ENCODE data around the gene NGDN. TPM values are rescaled to one million over a fixed set of nuclear protein-coding genes. Genes with fewer than 3 reads are reported as not detected.

NGDN gene
- total and polyA plus RNA-seq, 4 donors = 30.8 to 41.7 (median 35.5) TPM

DNA sequence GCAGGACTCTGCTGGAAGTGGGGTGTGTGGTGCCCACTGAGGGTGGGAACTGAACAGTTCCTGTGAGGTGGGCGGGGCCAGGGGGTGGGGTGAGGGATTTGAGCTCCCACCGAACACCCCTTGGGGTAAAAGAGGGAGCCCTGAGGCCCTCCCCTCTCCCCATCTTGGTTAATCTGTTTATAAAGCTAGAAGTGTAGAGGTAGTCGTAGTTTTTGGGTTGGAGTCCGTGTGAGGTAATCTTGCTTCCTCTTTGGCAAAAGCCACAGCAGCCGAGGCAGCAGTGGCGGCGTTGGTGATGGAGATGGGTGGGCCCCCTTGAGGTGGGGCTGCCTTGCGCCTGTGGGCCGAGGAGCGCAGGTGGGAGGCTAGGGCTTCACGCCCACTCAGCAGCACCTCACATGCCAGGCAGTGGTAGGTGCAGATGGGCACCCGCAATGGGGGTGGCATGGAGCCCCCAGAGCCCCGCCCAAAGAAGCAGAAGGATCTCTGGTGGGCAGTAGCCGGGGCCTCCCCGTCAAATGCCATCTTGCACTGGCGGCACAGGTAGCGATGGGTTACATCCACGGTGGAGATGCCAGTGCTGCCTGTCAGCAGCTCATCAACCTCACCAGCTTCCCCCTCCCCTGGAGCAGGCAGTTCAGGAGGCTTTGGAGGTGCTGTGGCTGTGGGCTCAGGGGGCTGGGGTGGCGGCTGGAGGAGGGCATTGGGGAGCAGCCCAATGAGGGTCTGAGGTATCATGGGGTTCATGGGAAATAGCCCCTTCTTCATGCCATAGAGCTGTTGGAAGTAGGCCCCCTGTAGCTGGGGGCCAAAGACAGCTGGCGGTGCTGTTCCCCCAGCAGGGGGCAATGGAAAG, 52.5 kb downstream of the NGDN start:
- DNase-seq (no peak), ATAC-seq (ENCODE audit: low FRiP score) (no peak)
- intact Hi-C loops (cut with DNase I) = no loop called here
- H3K9me3 ChIP-seq (ENCODE audit: control insufficient read depth, low read length) = no peaks in the 10 kb centered on the region
- 88 to 89% methylated on average over 20 of the region's 20 CpGs for WGBS, 2 donors
- H3K27me3 ChIP-seq (ENCODE audit: control insufficient read depth in 1 of 2, insufficient read depth in 2 of 2, low read length in 1 of 2) = no peaks in the 10 kb centered on the region
- H3K4me3 ChIP-seq (ENCODE audit: low read length in 2 of 2) = no peak overlapping the region
- H3K27ac ChIP-seq (ENCODE audit: low read depth in 1 of 2, low read length in 2 of 2) = no peak overlapping the region
- H3K4me1 ChIP-seq (ENCODE audit: control insufficient read depth in 1 of 2, insufficient read depth in 2 of 2, low read length in 2 of 2) = no peaks in the 10 kb centered on the region
- no peaks in the 10 kb centered on the region for H3K36me3 ChIP-seq (ENCODE audit: control insufficient read depth in 1 of 2, insufficient read depth in 2 of 2, low read length in 1 of 2)

GRCh38 chr14:23522643-23523198, 53.2 kb downstream of the NGDN start:
- no peak overlapping the region for H3K4me3 ChIP-seq (ENCODE audit: low read length in 2 of 2)
- intact Hi-C loops (cut with DNase I) = no loop called here
- H3K36me3 ChIP-seq (ENCODE audit: control insufficient read depth in 1 of 2, insufficient read depth in 2 of 2, low read length in 1 of 2) = no peaks in the 10 kb centered on the region
- no peak for DNase-seq
- WGBS, 2 donors = 86 to 90% methylated on average over 9 of the region's 9 CpGs
- H3K9me3 ChIP-seq (ENCODE audit: control insufficient read depth, low read length) = no peaks in the 10 kb centered on the region
- no peaks in the 10 kb centered on the region for H3K4me1 ChIP-seq (ENCODE audit: control insufficient read depth in 1 of 2, insufficient read depth in 2 of 2, low read length in 2 of 2)
- H3K27ac ChIP-seq (ENCODE audit: low read depth in 1 of 2, low read length in 2 of 2) = no peak overlapping the region
- H3K27me3 ChIP-seq (ENCODE audit: control insufficient read depth in 1 of 2, insufficient read depth in 2 of 2, low read length in 1 of 2) = no peaks in the 10 kb centered on the region
- no peak for ATAC-seq (ENCODE audit: low FRiP score)

DNA sequence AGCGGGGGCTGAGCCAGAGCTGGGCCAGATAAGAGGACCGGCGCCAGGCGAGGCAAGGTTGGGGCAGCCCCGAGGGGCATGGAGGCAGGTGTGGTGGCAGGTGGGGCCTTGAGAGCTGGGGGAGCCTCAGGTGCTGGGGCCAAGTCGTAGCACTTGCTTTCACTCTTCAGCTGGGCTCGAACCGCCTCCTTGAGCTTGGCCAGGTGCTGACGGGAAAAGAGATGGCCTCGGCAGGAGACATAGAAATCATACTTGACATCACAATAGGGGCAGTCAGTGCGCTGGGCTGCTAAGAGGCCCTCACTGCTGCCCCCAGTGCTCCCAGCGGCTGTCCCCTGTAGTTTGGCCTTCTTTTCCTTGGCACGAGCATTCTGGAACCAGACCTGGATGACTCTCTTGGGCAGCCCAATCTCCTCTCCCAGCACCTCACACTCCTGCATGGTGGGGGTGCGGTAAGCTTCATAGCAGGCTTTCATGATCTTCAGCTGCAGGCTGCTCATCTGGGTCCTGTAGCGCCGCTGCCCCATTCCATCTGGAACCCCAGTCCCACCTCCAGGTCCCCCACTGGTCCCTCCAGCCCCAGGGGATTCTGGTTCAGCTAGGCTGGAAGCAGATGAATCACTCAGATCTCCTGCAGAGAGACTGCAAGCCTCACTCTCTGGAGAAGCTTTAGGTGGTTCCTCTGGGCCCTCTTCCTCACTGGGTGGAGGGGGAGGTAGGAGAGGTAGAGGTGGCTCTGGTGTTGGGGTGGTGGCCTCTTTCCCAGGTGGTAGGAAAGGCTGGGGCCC, 53.9 kb downstream of the NGDN start:
- H3K27me3 ChIP-seq (ENCODE audit: control insufficient read depth in 1 of 2, insufficient read depth in 2 of 2, low read length in 1 of 2) = no peaks in the 10 kb centered on the region
- WGBS, 2 donors = 88 to 92% methylated on average over 16 of the region's 16 CpGs
- no peaks in the 10 kb centered on the region for H3K4me1 ChIP-seq (ENCODE audit: control insufficient read depth in 1 of 2, insufficient read depth in 2 of 2, low read length in 2 of 2)
- no peak overlapping the region for H3K4me3 ChIP-seq (ENCODE audit: low read length in 2 of 2)
- intact Hi-C loops (cut with DNase I) = no loop called here
- ATAC-seq (ENCODE audit: low FRiP score) (no peak), DNase-seq (no peak)
- H3K9me3 ChIP-seq (ENCODE audit: control insufficient read depth, low read length) = no peaks in the 10 kb centered on the region
- H3K27ac ChIP-seq (ENCODE audit: low read depth in 1 of 2, low read length in 2 of 2) = no peak overlapping the region
- no peaks in the 10 kb centered on the region for H3K36me3 ChIP-seq (ENCODE audit: control insufficient read depth in 1 of 2, insufficient read depth in 2 of 2, low read length in 1 of 2)

- Histone ChIP-seq H3K27ac (ENCODE audit: low read depth in 1 of 2, low read length in 2 of 2) (no peak overlapping the region), H3K4me1 (ENCODE audit: control insufficient read depth in 1 of 2, insufficient read depth in 2 of 2, low read length in 2 of 2) (no peaks in the 10 kb centered on the region), H3K36me3 (ENCODE audit: control insufficient read depth in 1 of 2, insufficient read depth in 2 of 2, low read length in 1 of 2) (no peaks in the 10 kb centered on the region), H3K4me3 (ENCODE audit: low read length in 2 of 2) (no peak overlapping the region), H3K27me3 (ENCODE audit: control insufficient read depth in 1 of 2, insufficient read depth in 2 of 2, low read length in 1 of 2) (no peaks in the 10 kb centered on the region), H3K9me3 (ENCODE audit: control insufficient read depth, low read length) (no peaks in the 10 kb centered on the region)
- DNase-seq = no peak
- no peak for ATAC-seq (ENCODE audit: low FRiP score)
- intact Hi-C loops (cut with DNase I) = no loop called here
- 93 to 94% methylated on average over 14 of the region's 14 CpGs for WGBS, 2 donors
Measured at GRCh38 chr14:23524954-23525353, 55.5 kb downstream of the NGDN start.

DNA sequence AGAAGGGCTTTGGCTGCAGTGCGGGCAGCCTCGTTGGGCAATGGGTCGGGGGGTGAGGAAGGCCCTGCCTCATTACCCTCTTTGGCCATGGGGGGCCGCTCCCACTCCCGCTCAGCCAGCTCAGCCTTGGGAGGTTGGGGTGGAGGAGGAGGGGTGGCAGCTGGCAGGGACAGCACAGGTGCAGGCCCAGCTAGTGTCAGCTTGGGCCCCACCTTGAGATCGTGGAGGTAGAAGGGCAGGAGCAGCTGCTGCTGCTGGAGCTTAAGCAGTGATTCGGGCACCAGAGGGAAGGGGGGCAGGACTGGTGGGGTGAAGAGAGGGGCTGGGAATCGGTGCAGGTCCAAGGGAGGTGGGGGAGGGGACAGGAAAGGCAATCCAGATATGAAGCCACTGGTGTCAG, 56.1 kb downstream of the NGDN start:
- DNase-seq = no peak
- no peak for ATAC-seq (ENCODE audit: low FRiP score)
- Histone ChIP-seq H3K27ac (ENCODE audit: low read depth in 1 of 2, low read length in 2 of 2) (no peak overlapping the region), H3K36me3 (ENCODE audit: control insufficient read depth in 1 of 2, insufficient read depth in 2 of 2, low read length in 1 of 2) (no peaks in the 10 kb centered on the region), H3K4me1 (ENCODE audit: control insufficient read depth in 1 of 2, insufficient read depth in 2 of 2, low read length in 2 of 2) (no peaks in the 10 kb centered on the region), H3K27me3 (ENCODE audit: control insufficient read depth in 1 of 2, insufficient read depth in 2 of 2, low read length in 1 of 2) (no peaks in the 10 kb centered on the region), H3K9me3 (ENCODE audit: control insufficient read depth, low read length) (no peaks in the 10 kb centered on the region), H3K4me3 (ENCODE audit: low read length in 2 of 2) (no peak overlapping the region)
- intact Hi-C loops (cut with DNase I) = no loop called here
- 84 to 86% methylated on average over 8 of the region's 8 CpGs for WGBS, 2 donors

Other genes with a start within 250 kb of the NGDN start
- not detected for gene RNF212B, start 231.8 kb upstream of the NGDN start, total RNA-seq
- gene RNF212B, start 231.8 kb upstream of the NGDN start, polyA plus RNA-seq = not detected
- 10 to 100 TPM in 1 of 2 donors, 1 to 10 TPM in 1; 5.8 to 10.6 TPM for gene HOMEZ, start 183.6 kb upstream of the NGDN start, total RNA-seq
- 1 to 10 TPM; 1.9 to 2.9 TPM for gene HOMEZ, start 183.6 kb upstream of the NGDN start, polyA plus RNA-seq
- gene PPP1R3E, start 166.8 kb upstream of the NGDN start, total RNA-seq = 10 to 100 TPM in 1 of 2 donors, 1 to 10 TPM in 1; 9.3 to 13.8 TPM
- 10 to 100 TPM in 1 of 2 donors, 1 to 10 TPM in 1; 4.9 to 13.3 TPM for gene PPP1R3E, start 166.8 kb upstream of the NGDN start, polyA plus RNA-seq
- 10 to 100 TPM; 68.6 to 70.7 TPM for gene BCL2L2, start 162.9 kb upstream of the NGDN start, total RNA-seq
- gene BCL2L2, start 162.9 kb upstream of the NGDN start, polyA plus RNA-seq = 100 to 1,000 TPM in 1 of 2 donors, 10 to 100 TPM in 1; 66.1 to 114 TPM
- 100 to 1,000 TPM; 106 to 139 TPM for gene PABPN1, start 148.2 kb upstream of the NGDN start, total RNA-seq
- 100 to 1,000 TPM in 1 of 2 donors, 10 to 100 TPM in 1; 57.0 to 226 TPM for gene PABPN1, start 148.2 kb upstream of the NGDN start, polyA plus RNA-seq
- gene SLC22A17, start 116.8 kb upstream of the NGDN start, total RNA-seq = 10 to 100 TPM; 25.8 to 47.8 TPM
- 10 to 100 TPM in 1 of 2 donors, 1 to 10 TPM in 1; 7.5 to 85.8 TPM for gene SLC22A17, start 116.8 kb upstream of the NGDN start, polyA plus RNA-seq
- 10 to 100 TPM; 19.7 to 24.5 TPM for gene EFS, start 104.5 kb upstream of the NGDN start, total RNA-seq
- gene EFS, start 104.5 kb upstream of the NGDN start, polyA plus RNA-seq = 10 to 100 TPM in 1 of 2 donors, 1 to 10 TPM in 1; 5.5 to 36.7 TPM
- gene IL25, start 96.9 kb upstream of the NGDN start, total RNA-seq = not detected
- gene IL25, start 96.9 kb upstream of the NGDN start, polyA plus RNA-seq = not detected
- gene CMTM5, start 92.7 kb upstream of the NGDN start, total RNA-seq = 1 to 10 TPM in 1 of 2 donors, not detected in 1; 4.1 TPM
- 1 to 10 TPM in 1 of 2 donors, under 1 TPM in 1; 0.50 to 1.5 TPM for gene CMTM5, start 92.7 kb upstream of the NGDN start, polyA plus RNA-seq
- not detected for gene MYH6, start 61.4 kb upstream of the NGDN start, total RNA-seq
- gene MYH6, start 61.4 kb upstream of the NGDN start, polyA plus RNA-seq = 10 to 100 TPM in 1 of 2 donors, under 1 TPM in 1; 0.67 to 11.5 TPM
- not detected for gene MYH7, start 34.0 kb upstream of the NGDN start, total RNA-seq
- 1 to 10 TPM in 1 of 2 donors, under 1 TPM in 1; 0.33 to 1.6 TPM for gene MYH7, start 34.0 kb upstream of the NGDN start, polyA plus RNA-seq
- gene ZFHX2, start 82.1 kb downstream of the NGDN start, total RNA-seq = 1 to 10 TPM; 1.5 to 4.0 TPM
- gene ZFHX2, start 82.1 kb downstream of the NGDN start, polyA plus RNA-seq = 1 to 10 TPM in 1 of 2 donors, under 1 TPM in 1; 0.13 to 2.1 TPM
- 10 to 100 TPM; 13.0 to 13.7 TPM for gene THTPA, start 86.6 kb downstream of the NGDN start, total RNA-seq
- gene THTPA, start 86.6 kb downstream of the NGDN start, polyA plus RNA-seq = 10 to 100 TPM; 14.0 to 24.0 TPM
- 10 to 100 TPM; 36.9 to 78.6 TPM for gene AP1G2, start 98.1 kb downstream of the NGDN start, total RNA-seq
- gene AP1G2, start 98.1 kb downstream of the NGDN start, polyA plus RNA-seq = 10 to 100 TPM; 17.5 to 75.7 TPM
- gene JPH4, start 109.1 kb downstream of the NGDN start, total RNA-seq = 1 to 10 TPM; 1.5 to 1.7 TPM
- under 1 TPM in 1 of 2 donors, not detected in 1; 0.23 TPM for gene JPH4, start 109.1 kb downstream of the NGDN start, polyA plus RNA-seq
- not detected for gene DHRS2, start 166.7 kb downstream of the NGDN start, total RNA-seq
- under 1 TPM in 1 of 2 donors, not detected in 1; 0.18 TPM for gene DHRS2, start 166.7 kb downstream of the NGDN start, polyA plus RNA-seq

Data from aorta (tissue), 5 donors.